ENCODE data around the gene TMEM150B. TPM values are rescaled to one million over a fixed set of nuclear protein-coding genes. Genes with fewer than 3 reads are reported as not detected.

TMEM150B gene
- total RNA-seq, 4 donors from 2014 or later = 5.5 to 17.1 (median 7.7) TPM

DNA sequence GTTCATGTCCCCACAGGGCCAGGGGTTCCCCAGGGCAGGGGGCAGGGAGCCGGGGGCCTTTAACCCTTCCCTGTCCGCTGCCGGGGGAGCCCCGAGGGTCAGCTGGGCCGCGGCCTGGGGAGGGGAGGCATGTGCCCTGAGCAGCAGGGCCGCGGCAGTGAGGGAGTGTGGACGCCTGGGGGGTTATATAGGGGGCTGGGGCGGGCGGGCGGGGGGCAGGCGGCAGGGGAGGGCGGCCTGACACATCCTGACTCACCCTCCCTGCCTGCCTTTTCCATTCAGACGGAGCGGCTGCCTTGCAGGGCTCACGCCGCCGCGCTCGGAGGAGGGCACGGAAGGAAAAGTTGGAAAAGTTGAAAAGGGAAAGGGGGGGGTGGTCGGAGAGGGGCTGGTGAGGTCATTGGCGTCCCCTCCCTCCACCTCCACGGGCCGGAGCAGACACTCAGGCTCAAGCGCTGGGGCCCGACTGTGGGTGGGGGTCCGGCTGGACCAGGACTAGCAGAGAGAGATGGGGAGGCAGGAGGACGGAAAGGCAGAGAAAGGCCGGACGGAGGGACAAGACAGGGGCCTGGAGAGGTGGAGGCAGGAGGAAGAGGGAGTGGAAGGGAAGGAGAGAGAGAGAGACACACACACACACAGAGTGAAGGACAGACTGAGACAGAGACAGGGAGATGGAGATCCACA lies 45.3 kb upstream of the TMEM150B start, which contains the start of gene IL11:
TSS of gene IL11 (minus strand) at position 159 of the 684 bp plus-strand sequence. CDS start at position 6, 153 bp downstream.
- no peak within 1 kb of the TSS for H3K27ac ChIP-seq
- no peaks in the 10 kb centered on the region for H3K9me3 ChIP-seq
- TF ChIP-seq, protein P1, sequence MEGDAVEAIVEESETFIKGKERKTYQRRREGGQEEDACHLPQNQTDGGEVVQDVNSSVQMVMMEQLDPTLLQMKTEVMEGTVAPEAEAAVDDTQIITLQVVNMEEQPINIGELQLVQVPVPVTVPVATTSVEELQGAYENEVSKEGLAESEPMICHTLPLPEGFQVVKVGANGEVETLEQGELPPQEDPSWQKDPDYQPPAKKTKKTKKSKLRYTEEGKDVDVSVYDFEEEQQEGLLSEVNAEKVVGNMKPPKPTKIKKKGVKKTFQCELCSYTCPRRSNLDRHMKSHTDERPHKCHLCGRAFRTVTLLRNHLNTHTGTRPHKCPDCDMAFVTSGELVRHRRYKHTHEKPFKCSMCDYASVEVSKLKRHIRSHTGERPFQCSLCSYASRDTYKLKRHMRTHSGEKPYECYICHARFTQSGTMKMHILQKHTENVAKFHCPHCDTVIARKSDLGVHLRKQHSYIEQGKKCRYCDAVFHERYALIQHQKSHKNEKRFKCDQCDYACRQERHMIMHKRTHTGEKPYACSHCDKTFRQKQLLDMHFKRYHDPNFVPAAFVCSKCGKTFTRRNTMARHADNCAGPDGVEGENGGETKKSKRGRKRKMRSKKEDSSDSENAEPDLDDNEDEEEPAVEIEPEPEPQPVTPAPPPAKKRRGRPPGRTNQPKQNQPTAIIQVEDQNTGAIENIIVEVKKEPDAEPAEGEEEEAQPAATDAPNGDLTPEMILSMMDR (IDR thresholded peaks at IDR 0.05) = no peak
- no peak for DNase-seq (ENCODE audit: low spot score in 2 of 2)
- peak within 1 kb of the TSS in 2 of 4 donors; percentile 19 to 39 for H3K4me3 ChIP-seq
- 6 to 11% methylated on average over 30 to 32 of the region's 32 CpGs for WGBS, 2 donors
- H3K4me1 ChIP-seq = peaks cover 0 to 32% (median 10%) of the 10 kb centered on the region in 4 donors
- peaks cover 7 to 91% of the 10 kb centered on the region in 2 donors for H3K27me3 ChIP-seq
- no peaks in the 10 kb centered on the region for H3K36me3 ChIP-seq

DNA sequence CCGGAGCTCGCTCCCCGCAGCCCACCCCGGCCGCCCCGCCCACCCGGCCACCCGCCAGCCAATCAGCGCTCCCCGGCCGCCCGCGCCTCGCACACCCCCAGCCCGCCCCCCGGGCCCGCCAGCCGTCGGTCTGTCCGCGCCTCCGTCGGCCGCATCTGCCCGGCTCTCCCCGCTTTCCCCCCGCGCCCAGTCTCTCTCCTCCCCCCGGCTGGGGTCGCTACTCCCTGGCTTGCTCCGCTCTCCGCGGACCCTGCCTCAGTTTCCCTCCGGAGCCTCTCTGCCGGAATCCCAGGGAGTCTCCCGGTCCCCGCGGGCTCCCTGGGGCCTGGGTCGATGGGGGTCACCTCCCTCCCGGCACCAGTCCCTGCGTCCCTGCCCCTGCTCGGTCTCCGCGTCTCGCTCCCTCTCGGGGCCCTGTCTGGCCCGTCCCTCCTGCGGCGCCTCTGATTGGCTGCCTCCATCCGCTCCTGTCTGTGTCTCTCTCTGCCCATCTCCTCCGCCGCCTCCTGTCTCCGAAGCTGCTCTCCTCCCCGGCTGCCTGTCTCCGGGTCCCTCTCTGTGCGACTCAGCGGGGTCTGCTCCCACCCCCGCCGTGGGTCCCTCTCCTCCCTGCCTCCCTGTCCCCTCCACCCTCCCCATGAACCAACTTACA lies 44.6 kb upstream of the TMEM150B start:
- Histone ChIP-seq H3K4me1 (peaks cover 0 to 32% (median 10%) of the 10 kb centered on the region in 4 donors), H3K4me3 (peak overlapping the region in 2 of 4 donors; percentile 15 to 39), H3K9me3 (no peaks in the 10 kb centered on the region), H3K36me3 (no peaks in the 10 kb centered on the region), H3K27me3 (peaks cover 7 to 84% of the 10 kb centered on the region in 2 donors), H3K27ac (no peak overlapping the region)
- TF ChIP-seq EP300 (IDR thresholded peaks at IDR 0.05) (no peak), POLR2A (IDR thresholded peaks at IDR 0.05) (no peak)
- TF ChIP-seq, protein P1 (IDR thresholded peaks at IDR 0.05) = no peak
- 1 to 2% methylated on average over 25 to 29 of the region's 59 CpGs for WGBS, 2 donors
- DNase-seq (ENCODE audit: low spot score in 2 of 2) = no peak

DNA sequence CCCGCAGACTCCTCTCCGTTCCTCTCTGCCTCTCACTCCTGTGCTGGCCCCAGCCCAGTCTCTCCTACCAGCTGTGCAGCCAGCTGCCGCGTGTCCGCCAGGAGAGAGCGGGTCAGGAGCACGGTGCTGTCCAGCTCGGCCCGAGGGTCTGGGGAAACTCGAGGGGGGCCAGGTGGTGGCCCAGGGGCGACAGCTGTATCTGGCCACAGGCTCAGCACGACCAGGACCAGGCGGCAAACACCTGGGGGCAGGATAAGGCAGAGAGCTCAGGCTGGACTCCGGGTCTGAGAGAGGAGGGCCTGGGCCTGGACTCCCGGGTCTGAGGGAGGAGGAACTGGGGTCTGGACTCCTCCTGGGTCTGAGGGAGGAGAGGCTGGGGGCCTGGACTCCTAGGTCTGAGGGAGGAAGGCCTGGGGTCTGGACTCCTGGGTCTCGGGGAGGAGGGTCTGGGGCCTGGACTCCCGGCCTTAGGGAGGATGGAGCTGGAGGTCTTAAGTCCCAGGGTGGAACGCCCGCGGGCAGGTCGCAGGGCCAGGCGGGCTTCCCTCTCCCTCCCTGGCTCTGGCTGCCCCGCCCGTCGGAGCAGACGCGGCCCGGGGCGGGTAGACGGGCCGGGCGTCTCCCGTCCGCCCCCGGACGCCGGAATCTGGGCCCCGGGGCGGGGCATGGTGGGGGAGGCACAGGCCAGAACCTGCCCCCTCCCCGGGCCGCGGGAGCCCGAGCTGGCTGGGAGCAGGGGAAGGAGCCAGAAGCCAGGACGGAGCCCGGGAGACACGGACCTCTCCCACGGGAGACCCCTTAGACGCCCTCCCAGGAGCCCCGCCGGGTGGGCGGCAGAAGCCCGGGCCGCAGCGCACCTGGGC lies 43.8 kb upstream of the TMEM150B start:
- Histone ChIP-seq H3K9me3 (no peaks in the 10 kb centered on the region), H3K4me1 (peaks cover 0 to 24% (median 10%) of the 10 kb centered on the region in 4 donors), H3K27me3 (peaks cover 4 to 76% of the 10 kb centered on the region in 2 donors), H3K27ac (no peak overlapping the region), H3K36me3 (no peaks in the 10 kb centered on the region), H3K4me3 (peak overlapping the region in 2 of 4 donors; percentile 19)
- WGBS, 2 donors = 22 to 37% methylated on average over 19 to 25 of the region's 54 CpGs
- DNase-seq (ENCODE audit: low spot score in 2 of 2) = no peak
- no peak for TF ChIP-seq EP300 (IDR thresholded peaks at IDR 0.05)
- no peak for TF ChIP-seq POLR2A (IDR thresholded peaks at IDR 0.05)
- TF ChIP-seq, protein P1 (IDR thresholded peaks at IDR 0.05) = no peak

DNA sequence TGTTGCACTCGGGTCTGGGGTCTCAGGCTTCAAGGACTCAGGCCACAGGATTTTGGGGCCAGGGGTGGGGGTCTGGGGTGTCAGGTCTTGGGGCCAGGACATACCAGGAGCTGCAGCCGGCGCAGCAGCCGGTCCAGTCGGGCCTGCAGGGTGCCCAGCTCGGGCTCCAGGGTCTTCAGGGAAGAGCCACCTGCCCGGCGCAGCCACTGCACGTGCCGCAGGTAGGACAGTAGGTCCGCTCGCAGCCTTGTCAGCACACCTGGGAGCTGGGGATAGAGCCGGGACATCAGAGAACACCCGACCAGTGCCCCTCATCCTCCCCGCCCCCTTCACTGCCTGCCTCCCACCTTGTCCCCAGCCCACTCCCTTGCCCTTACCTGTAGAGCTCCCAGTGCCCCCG lies 43.0 kb upstream of the TMEM150B start:
- H3K27me3 ChIP-seq = peaks cover 4 to 67% of the 10 kb centered on the region in 2 donors
- H3K9me3 ChIP-seq = no peaks in the 10 kb centered on the region
- H3K27ac ChIP-seq = no peak overlapping the region
- no peak for TF ChIP-seq POLR2A (IDR thresholded peaks at IDR 0.05)
- no peak for TF ChIP-seq EP300 (IDR thresholded peaks at IDR 0.05)
- TF ChIP-seq, protein P1 (IDR thresholded peaks at IDR 0.05) = no peak
- no peak for DNase-seq (ENCODE audit: low spot score in 2 of 2)
- H3K4me3 ChIP-seq = no peak overlapping the region
- H3K36me3 ChIP-seq = no peaks in the 10 kb centered on the region
- 89 to 92% methylated on average over 14 to 15 of the region's 16 CpGs for WGBS, 2 donors
- H3K4me1 ChIP-seq = peaks cover 0 to 21% (median 10%) of the 10 kb centered on the region in 4 donors
